ENCODE data around the gene C10orf67.

GRCh38 chr10:23362069-23362830, 17.7 kb upstream of the C10orf67 start:
- TF ChIP-seq GATA2 (IDR thresholded peaks at IDR 0.05; ENCODE audit: low read depth, low read length) (no peak), GATA3 (IDR thresholded peaks at IDR 0.05; ENCODE audit: low read depth, low read length) (no peak)
